Esophagus muscularis mucosa (tissue), 4 donors: ENCODE data around the gene TRIM40. TPM values are rescaled to one million over a fixed set of nuclear protein-coding genes. Genes with fewer than 3 reads are reported as not detected.

ENCODE experiments used
- DNase-seq: peaks from one replicate; pipeline ENCODE4 v3.0.0-alpha.2; 2017; ENCODE audit errors: extremely low spot score
- H3K27ac ChIP-seq, 4 donors: fragments of 200-600 bp; sonication (generic); replicated peaks in 1 of 4; 1 replicate in 3 of 4; 2 replicates in 1 of 4; pipeline ENCODE4 v1.5.1; 2016 to 2019; ENCODE audit warnings: mild to moderate bottlenecking in 1 of 4
- H3K27me3 ChIP-seq, 4 donors: fragments of 200-600 bp; sonication (generic); one replicate each; pipeline versions ENCODE4 v1.5.1 to v1.6.0; 2016 to 2019
- H3K36me3 ChIP-seq, 4 donors: fragments of 200-600 bp; sonication (generic); one replicate each; pipeline ENCODE4 v1.5.1; 2016 to 2019
- H3K4me1 ChIP-seq, 4 donors: fragments of 200-600 bp; sonication (generic); one replicate each; pipeline ENCODE4 v1.5.1; 2016 to 2019
- H3K4me3 ChIP-seq, 4 donors: fragments of 200-600 bp; sonication (generic); 1 replicate in 2 of 4; 2 replicates in 2 of 4; pipeline ENCODE4 v1.5.1; 2016 to 2019; ENCODE audit warnings: mild to moderate bottlenecking in 4 of 4, moderate library complexity in 1 of 4
- H3K9me3 ChIP-seq, 4 donors: fragments of 200-600 bp; sonication (generic); 1 replicate in 3 of 4; 2 replicates in 1 of 4; pipeline ENCODE4 v1.5.1; 2016 to 2019
- EP300 ChIP-seq: sonication (generic); formaldehyde crosslinking; IDR thresholded peaks from one replicate; pipeline ENCODE4 v1.6.1; 2017; ENCODE audit warnings: antibody characterized with exemption
- POLR2A ChIP-seq: fragments of 450-650 bp; IDR thresholded peaks from one replicate; pipeline ENCODE4 v1.6.1; 2017; ENCODE audit warnings: antibody characterized with exemption, moderate library complexity, mild to moderate bottlenecking, low read depth
- POLR2AphosphoS5 ChIP-seq, 2 donors: sonication (generic); formaldehyde crosslinking; IDR thresholded peaks; one replicate each; pipeline ENCODE4 v1.6.1; 2017; ENCODE audit warnings: antibody characterized with exemption in 2 of 2
- WGBS: methylation state at CpG from one replicate; pipeline ENCODE4 v1.1.5; 2018; 5-methylcytosine and 5-hydroxymethylcytosine counted together
- intact Hi-C: fragments of 100-400 bp; cut with DNase I; formaldehyde crosslinking; loops from one replicate; pipeline ENCODE4 v1.15.1; 2023
- total RNA-seq, 4 donors: library from RNA; depleted of rRNA; stranded (reverse); fragments of >200 nt; gene quantifications; one replicate each; pipeline versions ENCODE4 v1.1.0 to v1.2.1, GENCODE V29; 2016
- TF ChIP-seq, protein P1 (sequence below), 3 experiments: fragments of 200-600 bp in 2 of 3; fragments of 450-650 bp in 1 of 3; sonication (generic) in 2 of 3; IDR thresholded peaks; one replicate each; pipeline ENCODE4 v1.5.1; 2017 to 2019; ENCODE audit warnings: antibody characterized with exemption in 3 of 3, mild to moderate bottlenecking in 2 of 3, moderate library complexity in 1 of 3

The TRIM40 gene, protein sequence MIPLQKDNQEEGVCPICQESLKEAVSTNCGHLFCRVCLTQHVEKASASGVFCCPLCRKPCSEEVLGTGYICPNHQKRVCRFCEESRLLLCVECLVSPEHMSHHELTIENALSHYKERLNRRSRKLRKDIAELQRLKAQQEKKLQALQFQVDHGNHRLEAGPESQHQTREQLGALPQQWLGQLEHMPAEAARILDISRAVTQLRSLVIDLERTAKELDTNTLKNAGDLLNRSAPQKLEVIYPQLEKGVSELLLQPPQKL
- total RNA-seq: not detected

DNA sequence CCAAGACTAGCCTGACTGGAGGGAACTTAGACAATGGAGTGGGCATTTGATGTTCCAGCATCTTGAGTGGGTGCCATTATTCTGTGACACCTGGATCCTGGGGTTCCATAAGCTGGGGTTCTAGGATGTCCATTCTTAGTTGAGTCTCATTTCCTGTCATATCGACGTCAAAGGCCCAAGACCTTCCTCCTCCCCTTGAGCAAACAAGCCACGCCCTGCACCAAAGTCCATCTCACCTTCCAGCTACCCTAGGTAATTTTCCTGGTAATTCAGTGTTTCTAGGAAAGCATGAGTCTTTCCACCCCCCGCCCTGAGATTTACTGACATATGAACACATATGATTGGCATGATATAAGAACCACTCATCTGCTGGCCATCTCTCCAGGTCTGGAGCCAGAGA is at the start of gene TRIM40:
TSS of gene TRIM40 (plus strand) at position 384 of the 400 bp plus-strand sequence. CDS start 897 bp downstream, outside the sequence.
- TF ChIP-seq, protein P1, sequence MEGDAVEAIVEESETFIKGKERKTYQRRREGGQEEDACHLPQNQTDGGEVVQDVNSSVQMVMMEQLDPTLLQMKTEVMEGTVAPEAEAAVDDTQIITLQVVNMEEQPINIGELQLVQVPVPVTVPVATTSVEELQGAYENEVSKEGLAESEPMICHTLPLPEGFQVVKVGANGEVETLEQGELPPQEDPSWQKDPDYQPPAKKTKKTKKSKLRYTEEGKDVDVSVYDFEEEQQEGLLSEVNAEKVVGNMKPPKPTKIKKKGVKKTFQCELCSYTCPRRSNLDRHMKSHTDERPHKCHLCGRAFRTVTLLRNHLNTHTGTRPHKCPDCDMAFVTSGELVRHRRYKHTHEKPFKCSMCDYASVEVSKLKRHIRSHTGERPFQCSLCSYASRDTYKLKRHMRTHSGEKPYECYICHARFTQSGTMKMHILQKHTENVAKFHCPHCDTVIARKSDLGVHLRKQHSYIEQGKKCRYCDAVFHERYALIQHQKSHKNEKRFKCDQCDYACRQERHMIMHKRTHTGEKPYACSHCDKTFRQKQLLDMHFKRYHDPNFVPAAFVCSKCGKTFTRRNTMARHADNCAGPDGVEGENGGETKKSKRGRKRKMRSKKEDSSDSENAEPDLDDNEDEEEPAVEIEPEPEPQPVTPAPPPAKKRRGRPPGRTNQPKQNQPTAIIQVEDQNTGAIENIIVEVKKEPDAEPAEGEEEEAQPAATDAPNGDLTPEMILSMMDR (IDR thresholded peaks at IDR 0.05): no peak
- TF ChIP-seq POLR2A (no peak), POLR2AphosphoS5 (IDR thresholded peaks at IDR 0.05) (no peak), EP300 (no peak)
- H3K9me3 ChIP-seq: no peaks in the 10 kb centered on the region
- whole genome bisulfite sequencing: 78% methylated on average over 4 of the region's 4 CpGs
- H3K36me3 ChIP-seq: no peaks in the 10 kb centered on the region
- DNase-seq: peak; percentile 77
- H3K4me1 ChIP-seq: peaks cover 0 to 3% (median 1%) of the 10 kb centered on the region in 4 donors
- no peak within 1 kb of the TSS for H3K4me3 ChIP-seq
- intact Hi-C loops: no loop called here
- H3K27ac ChIP-seq: no peak within 1 kb of the TSS
- H3K27me3 ChIP-seq: peaks cover 0 to 65% (median 11%) of the 10 kb centered on the region in 4 donors

DNA sequence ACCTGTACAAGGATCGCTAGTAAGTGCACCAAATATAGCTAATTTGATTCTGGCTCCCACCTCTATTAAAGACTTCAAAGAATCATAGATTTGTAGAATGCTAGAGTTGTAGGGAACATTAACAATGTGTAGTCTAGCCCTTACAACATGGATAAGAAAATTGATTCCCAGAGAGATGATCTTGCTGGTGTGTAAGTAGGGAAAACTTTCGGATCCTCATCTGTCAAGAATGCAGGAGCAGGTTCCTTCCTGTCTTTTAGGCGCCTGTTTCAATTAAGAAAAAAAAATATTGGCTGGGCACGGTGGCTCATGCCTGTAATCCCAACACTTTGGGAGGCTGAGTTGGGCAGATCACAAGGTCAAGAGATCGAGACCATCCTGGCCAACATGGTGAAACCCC is 48.1 kb upstream of the TRIM40 start:
- Histone ChIP-seq H3K27ac (no peak overlapping the region), H3K4me1 (no peaks in the 10 kb centered on the region), H3K9me3 (no peaks in the 10 kb centered on the region), H3K27me3 (peaks cover 0 to 63% (median 9%) of the 10 kb centered on the region in 4 donors), H3K4me3 (no peak overlapping the region), H3K36me3 (no peaks in the 10 kb centered on the region)
- WGBS: 87% methylated on average over 5 of the region's 5 CpGs
- TF ChIP-seq POLR2AphosphoS5 (IDR thresholded peaks at IDR 0.05) (no peak), EP300 (no peak), POLR2A (no peak)
- TF ChIP-seq, protein P1 (IDR thresholded peaks at IDR 0.05): no peak
- DNase-seq: no peak
- intact Hi-C loops: no loop called here

DNA sequence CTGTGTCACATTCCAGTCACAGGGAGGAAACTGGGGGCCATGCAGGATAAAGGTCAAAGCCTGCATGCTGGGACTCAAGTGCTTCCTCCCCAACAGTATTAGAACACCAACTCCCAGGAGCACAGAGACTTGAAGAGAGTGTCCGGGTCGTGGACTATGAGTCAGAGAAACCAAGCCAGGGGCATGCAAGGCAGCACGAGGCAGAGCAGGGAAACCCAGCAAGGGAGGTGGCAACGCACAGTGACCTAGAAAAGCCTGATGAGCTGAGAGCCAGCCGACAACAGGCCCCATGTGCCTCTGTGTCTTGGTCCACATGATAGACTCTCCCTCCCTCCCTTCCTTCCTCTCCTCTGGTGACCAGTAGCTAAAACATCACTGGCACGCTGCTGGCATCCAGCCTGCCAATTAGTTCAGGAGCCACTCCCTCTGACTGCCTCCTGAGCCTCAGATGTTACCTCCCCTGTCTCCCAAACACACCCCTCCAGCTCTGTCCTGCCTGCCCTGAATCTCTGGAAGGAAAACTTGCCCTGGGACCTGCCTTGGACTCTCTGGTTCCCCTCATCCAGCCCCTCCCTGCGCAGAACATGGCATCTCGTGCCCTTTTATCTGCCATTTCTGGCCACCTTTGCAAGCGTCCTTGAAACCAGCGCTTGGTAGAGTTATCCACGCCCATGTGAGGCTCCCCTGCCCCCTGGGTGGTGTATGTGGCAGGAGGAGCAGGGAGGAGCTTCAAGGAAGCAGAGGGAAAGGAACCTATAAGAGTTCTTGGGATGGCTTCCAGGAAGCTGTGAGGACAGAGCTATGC is 44.2 kb upstream of the TRIM40 start:
- no peak for DNase-seq
- no peak overlapping the region for H3K27ac ChIP-seq
- H3K27me3 ChIP-seq: peaks cover 0 to 95% (median 10%) of the 10 kb centered on the region in 4 donors
- no peaks in the 10 kb centered on the region for H3K4me1 ChIP-seq
- TF ChIP-seq POLR2A (no peak), EP300 (no peak), POLR2AphosphoS5 (IDR thresholded peaks at IDR 0.05) (no peak)
- TF ChIP-seq, protein P1 (IDR thresholded peaks at IDR 0.05): no peak
- no peaks in the 10 kb centered on the region for H3K36me3 ChIP-seq
- 64% methylated on average over 11 of the region's 11 CpGs for WGBS
- no peak overlapping the region for H3K4me3 ChIP-seq
- intact Hi-C loops: no loop called here
- H3K9me3 ChIP-seq: no peaks in the 10 kb centered on the region

DNA sequence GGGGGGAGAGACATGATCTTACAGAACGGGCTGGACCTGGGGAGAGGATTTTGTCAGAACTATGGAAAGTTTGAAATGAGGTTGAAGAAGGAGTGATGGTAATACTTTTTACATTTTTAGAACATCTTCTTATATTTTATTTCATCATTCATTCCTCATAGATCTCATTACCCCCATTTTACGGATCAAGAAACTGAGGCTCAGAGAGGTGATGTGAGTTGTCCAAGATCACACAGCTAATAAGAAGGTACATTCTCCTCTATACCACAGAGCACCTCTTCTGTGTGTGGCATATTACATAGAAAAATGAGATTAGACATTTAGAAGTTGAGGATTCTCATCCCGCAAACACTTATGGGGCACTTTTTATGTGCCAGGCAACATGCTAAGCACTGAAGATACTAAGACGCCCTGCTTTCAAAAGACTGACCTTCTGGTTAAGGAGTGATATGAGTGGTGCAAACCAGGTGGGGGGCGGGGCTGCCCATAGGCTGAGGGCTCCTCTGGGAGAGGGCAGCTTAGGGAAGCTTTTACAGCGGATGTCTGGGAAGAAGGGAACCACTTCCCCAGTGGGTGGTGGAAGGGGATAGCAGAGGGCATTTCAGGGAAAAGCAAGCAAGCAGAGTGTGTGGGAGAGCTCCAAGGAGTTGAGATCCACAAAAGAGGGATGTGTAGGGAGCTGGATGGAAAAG is 42.9 kb upstream of the TRIM40 start:
- 70% methylated on average over 6 of the region's 6 CpGs for WGBS
- Histone ChIP-seq H3K27ac (no peak overlapping the region), H3K9me3 (no peaks in the 10 kb centered on the region), H3K27me3 (peaks cover 0 to 95% (median 16%) of the 10 kb centered on the region in 4 donors), H3K4me3 (no peak overlapping the region), H3K4me1 (no peaks in the 10 kb centered on the region), H3K36me3 (no peaks in the 10 kb centered on the region)
- DNase-seq: no peak
- intact Hi-C loops: no loop called here
- TF ChIP-seq EP300 (no peak), POLR2AphosphoS5 (IDR thresholded peaks at IDR 0.05) (no peak), POLR2A (no peak)
- TF ChIP-seq, protein P1 (IDR thresholded peaks at IDR 0.05): no peak
